IgD-negative memory B cell (primary cell): ENCODE results near the gene CBS. TPM values are rescaled to one million over a fixed set of nuclear protein-coding genes. Genes with fewer than 3 reads are reported as not detected.
"Not testable (repeated sequence)": the region's sequence is repeated elsewhere in the genome, so short reads cannot be mapped to it uniquely, and the experiment has no call there.

Source experiments
- H3K27ac Mint-ChIP-seq, 3 donors: one replicate each; pipeline ENCODE4 v1.8.0; 2020 to 2022; ENCODE audit warnings: mild to moderate bottlenecking in 3 of 3, mixed read lengths in 3 of 3, moderate library complexity in 1 of 3
- H3K27me3 Mint-ChIP-seq: one replicate; pipeline ENCODE4 v1.8.0; 2021; ENCODE audit warnings: mixed read lengths
- H3K36me3 Mint-ChIP-seq: one replicate; pipeline ENCODE4 v1.8.0; 2020; ENCODE audit warnings: mild to moderate bottlenecking, mixed read lengths
- H3K4me1 Mint-ChIP-seq, 3 donors: one replicate each; pipeline ENCODE4 v1.8.0; 2020 to 2022; ENCODE audit warnings: mixed read lengths in 3 of 3, mild to moderate bottlenecking in 1 of 3
- H3K4me3 Mint-ChIP-seq, 4 donors: one replicate each; pipeline ENCODE4 v1.8.0; 2020 to 2022; ENCODE audit warnings: mild to moderate bottlenecking in 4 of 4, mixed read lengths in 4 of 4, moderate library complexity in 3 of 4
- H3K9me3 Mint-ChIP-seq, 3 donors: one replicate each; pipeline ENCODE4 v1.8.0; 2020 to 2021; ENCODE audit warnings: mixed read lengths in 3 of 3, mild to moderate bottlenecking in 1 of 3
- polyA plus RNA-seq: library from polyadenylated mRNA; unstranded; fragments of 300-500 nt; fragmentation: Illumina TruSeq; gene quantifications from one replicate; pipeline ENCODE4 v1.2.3, GENCODE V29; 2021

CBS gene
- polyA plus RNA-seq, 1 donor from 2014 or later = not detected

DNA sequence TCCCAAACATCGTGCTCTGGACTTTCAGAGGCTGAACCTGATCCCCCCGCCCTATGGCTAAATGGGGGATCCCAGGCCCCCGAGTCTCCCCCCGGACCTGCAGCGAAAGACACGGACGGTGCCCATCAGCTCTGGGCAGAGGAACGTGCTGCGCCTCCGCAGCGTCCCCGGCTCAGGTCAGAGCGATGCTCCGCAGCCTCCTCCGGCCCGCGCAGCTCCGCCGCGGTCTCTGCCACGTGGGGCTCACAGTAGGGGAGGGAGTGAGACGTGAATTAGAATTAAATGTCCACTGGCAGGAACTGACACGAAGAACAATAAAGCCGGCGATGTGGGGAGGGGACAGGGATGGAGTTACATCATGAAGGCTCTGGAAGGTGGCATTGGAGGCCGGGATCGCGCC is 1.0 kb upstream of the CBS start:
- H3K27me3 Mint-ChIP-seq, H3K4me3 Mint-ChIP-seq: not testable (repeated sequence)

GRCh38 chr21:43076023-43076637 is 495 bp upstream of the CBS start:
- not testable (repeated sequence) for H3K27me3 Mint-ChIP-seq, H3K9me3 Mint-ChIP-seq, H3K27ac Mint-ChIP-seq, H3K4me3 Mint-ChIP-seq, H3K4me1 Mint-ChIP-seq, H3K36me3 Mint-ChIP-seq

More for the DNA sequence above, 1.0 kb upstream of the CBS start:
- H3K4me1 Mint-ChIP-seq, H3K27ac Mint-ChIP-seq, H3K36me3 Mint-ChIP-seq, H3K9me3 Mint-ChIP-seq: not testable (repeated sequence)

DNA sequence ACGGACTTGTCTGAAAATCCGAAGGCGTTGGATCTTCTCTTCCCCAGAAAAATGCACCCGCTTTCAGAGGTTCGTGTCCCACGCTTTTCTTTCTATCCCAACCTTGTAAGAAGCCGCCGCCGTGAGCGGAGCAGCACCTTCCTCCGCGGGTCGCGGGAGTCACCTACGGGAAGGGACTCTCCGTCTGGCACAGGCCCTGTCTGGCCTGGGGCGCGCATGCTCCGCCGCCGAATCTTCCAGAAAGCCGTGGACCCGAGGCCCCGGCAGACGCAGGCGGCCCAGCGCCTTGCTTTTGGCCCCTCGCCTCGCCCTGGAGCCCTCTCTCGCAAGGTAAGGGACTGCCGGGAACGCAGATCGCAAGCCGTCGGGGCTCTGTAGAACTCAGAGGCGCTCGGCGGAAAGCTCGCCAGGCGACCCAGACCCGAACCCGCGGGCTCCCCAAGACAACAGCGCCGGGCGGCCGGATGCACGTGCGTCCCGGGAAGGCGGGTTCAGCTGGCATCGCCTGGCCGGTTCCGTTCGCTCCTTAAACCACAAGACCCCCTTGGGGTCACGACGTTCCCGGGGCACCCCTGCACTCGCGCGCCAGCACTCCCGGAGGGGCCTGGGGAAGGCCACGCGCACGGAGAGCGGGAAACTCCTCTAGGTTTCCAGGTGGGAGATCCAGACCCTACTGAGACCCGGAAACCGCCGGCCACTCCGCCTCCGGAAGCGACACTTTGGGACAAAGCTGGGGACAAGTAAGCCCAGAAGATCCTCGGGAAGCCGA is 1.1 kb downstream of the CBS start:
- not testable (repeated sequence) for H3K36me3 Mint-ChIP-seq, H3K4me1 Mint-ChIP-seq, H3K4me3 Mint-ChIP-seq, H3K27me3 Mint-ChIP-seq, H3K27ac Mint-ChIP-seq, H3K9me3 Mint-ChIP-seq

DNA sequence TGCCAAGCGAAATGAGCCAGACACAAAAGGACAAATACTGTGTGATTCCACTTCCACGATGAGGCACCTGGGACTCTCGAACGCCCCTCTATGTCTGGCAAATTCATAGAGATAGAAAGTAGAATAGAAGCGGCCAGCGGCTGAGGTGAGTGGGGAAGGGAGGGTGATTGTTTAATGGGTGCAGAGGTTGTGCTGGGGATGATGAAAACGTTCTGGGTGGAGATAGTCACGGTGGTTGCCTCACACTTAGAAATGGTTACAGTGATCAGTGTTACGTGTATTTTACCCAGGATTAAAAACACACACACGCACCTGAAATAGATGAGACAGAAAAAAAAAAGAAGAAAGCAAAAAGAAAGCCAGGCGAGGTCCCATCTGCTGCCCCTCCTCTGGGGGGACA is 2.9 kb downstream of the CBS start:
- H3K4me3 Mint-ChIP-seq, H3K27ac Mint-ChIP-seq, H3K4me1 Mint-ChIP-seq, H3K36me3 Mint-ChIP-seq, H3K27me3 Mint-ChIP-seq, H3K9me3 Mint-ChIP-seq: not testable (repeated sequence)

DNA sequence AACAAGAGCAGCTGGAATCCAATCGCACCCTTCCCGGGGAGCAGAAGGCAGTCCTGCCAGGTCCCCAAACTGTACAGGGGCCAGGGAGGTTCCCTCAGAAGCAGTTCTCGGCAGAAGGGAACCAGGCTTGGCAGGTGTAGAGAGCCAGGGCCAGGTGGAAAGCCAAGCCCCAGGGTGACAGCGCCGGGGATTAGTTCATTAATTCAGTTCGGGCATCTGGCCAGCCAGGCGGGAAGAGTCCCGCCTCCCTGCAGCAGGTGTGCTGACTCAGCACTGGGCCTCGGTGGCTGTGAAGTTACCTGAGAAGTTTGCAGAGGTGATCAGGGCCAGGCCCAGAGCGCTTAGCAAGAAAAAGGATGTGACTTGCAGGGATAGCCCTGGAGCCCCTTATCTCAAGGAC is 6.0 kb downstream of the CBS start:
- H3K27ac Mint-ChIP-seq, H3K4me1 Mint-ChIP-seq, H3K4me3 Mint-ChIP-seq, H3K27me3 Mint-ChIP-seq, H3K9me3 Mint-ChIP-seq, H3K36me3 Mint-ChIP-seq: not testable (repeated sequence)

- not testable (repeated sequence) for H3K4me1 Mint-ChIP-seq, H3K36me3 Mint-ChIP-seq, H3K27ac Mint-ChIP-seq, H3K4me3 Mint-ChIP-seq, H3K9me3 Mint-ChIP-seq, H3K27me3 Mint-ChIP-seq
Measured at GRCh38 chr21:43068065-43068464, 7.6 kb downstream of the CBS start.

DNA sequence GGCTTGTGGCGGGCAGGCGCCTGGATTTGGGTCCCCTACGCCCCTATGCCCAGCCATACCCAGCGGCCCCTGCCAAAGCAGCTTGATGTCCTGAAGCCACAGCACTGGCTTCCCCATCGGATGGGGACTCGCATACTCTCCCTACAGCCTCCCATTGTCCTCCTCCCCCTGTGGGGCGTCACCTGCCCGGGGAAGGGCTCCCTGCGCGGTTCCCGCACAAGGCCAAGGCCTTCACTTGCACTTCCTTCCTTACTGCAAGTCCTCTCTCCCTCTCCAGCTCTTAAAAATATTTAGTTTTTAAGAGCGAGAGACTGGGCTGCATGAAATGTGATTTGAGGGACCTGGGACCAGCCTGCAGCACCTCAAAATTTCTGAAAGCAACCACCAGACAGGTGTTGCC is 8.9 kb downstream of the CBS start:
- H3K27ac Mint-ChIP-seq, H3K27me3 Mint-ChIP-seq, H3K36me3 Mint-ChIP-seq, H3K9me3 Mint-ChIP-seq, H3K4me1 Mint-ChIP-seq, H3K4me3 Mint-ChIP-seq: not testable (repeated sequence)

GRCh38 chr21:43065991-43066390 is 9.6 kb downstream of the CBS start:
- not testable (repeated sequence) for H3K36me3 Mint-ChIP-seq, H3K4me3 Mint-ChIP-seq, H3K27ac Mint-ChIP-seq, H3K4me1 Mint-ChIP-seq, H3K27me3 Mint-ChIP-seq, H3K9me3 Mint-ChIP-seq

GRCh38 chr21:43064265-43064917 is 11.2 kb downstream of the CBS start:
- H3K36me3 Mint-ChIP-seq, H3K27ac Mint-ChIP-seq, H3K27me3 Mint-ChIP-seq, H3K4me1 Mint-ChIP-seq, H3K9me3 Mint-ChIP-seq, H3K4me3 Mint-ChIP-seq: not testable (repeated sequence)

DNA sequence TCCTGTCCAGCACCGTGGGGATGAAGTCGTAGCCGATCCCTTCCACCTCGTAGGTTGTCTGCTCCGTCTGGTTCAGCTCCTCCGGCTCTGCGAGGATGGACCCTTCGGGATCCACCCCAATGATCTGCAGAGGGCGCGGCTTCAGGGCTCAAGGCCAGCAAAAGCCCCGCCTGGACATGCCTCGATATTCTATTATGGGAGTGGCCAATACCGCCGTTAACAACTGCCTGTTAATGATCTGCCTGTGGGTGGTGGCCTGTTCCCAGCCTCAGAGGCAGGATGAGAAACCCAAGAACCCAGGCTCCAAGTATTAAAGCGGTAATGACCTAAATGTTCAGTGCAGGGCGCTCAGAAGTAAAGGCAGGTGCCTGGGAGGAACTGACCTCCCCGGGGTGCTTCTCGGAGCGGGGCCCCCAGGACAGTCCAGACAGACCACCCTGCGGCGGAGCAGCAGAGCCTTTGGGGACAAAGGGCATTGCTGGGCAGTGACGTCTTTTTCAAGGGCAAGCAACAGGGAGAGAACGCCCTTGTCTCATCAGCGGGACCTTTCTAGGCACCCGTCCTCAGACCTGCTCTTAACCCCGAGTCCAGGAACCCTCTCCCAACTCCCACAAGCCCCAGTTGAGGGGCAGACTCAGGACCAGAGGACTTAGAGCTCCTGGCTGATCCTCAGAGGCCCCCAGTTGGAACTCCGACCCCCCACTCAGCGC is 12.5 kb downstream of the CBS start:
- not testable (repeated sequence) for H3K36me3 Mint-ChIP-seq, H3K9me3 Mint-ChIP-seq, H3K27me3 Mint-ChIP-seq, H3K4me1 Mint-ChIP-seq, H3K27ac Mint-ChIP-seq, H3K4me3 Mint-ChIP-seq

- not testable (repeated sequence) for H3K4me1 Mint-ChIP-seq, H3K9me3 Mint-ChIP-seq, H3K27ac Mint-ChIP-seq, H3K36me3 Mint-ChIP-seq, H3K4me3 Mint-ChIP-seq, H3K27me3 Mint-ChIP-seq
Measured at GRCh38 chr21:43053112-43053511, 22.5 kb downstream of the CBS start.

DNA sequence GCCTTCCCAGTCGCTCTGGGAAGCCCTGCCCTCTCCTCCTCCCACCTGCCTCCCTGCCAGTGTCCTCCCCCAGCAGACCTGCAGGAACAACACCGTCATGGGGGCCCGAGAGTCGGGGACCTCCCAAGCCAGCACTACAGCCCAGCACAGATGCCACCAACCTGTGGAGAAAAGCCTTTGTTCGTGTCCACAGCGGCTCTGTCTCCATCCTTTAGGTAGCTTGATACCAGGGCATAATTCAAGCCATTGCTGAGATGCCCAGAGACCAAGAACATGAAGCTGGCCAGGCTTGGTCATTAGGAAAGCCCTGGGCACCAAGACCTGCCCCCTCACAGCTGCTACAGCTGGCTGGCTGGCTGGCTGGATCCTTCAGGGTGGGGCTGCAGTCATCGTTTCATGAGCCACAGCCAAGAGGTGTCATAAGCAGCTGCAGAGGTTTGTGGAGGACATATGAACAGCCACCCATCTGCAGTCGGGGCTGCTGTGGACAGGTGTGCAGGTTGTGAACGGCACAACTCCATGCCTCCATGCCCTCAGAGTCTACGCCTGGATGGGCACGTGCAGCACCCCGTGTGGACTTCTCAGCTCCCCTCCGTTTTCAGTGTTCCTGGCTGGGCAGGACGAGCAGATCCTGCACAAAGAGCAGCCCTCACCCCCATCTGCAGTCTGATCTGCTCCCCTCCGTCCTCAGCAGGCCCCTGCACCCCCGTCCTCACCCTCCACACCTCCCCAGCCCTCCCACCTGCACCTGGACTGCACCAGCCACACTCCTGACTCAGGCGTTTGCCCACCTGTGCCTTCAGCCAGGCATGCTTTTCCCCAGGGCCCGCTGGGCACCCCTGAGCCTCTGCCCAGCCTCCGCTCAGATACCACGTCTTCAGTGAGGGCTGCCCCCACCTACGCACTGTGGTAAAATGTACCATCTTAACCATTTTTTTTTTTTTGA is 29.5 kb downstream of the CBS start:
- not testable (repeated sequence) for H3K36me3 Mint-ChIP-seq, H3K9me3 Mint-ChIP-seq, H3K27ac Mint-ChIP-seq, H3K4me1 Mint-ChIP-seq, H3K27me3 Mint-ChIP-seq
- peak overlapping the region in 2 of 4 donors; percentile 17 to 80 for H3K4me3 Mint-ChIP-seq

DNA sequence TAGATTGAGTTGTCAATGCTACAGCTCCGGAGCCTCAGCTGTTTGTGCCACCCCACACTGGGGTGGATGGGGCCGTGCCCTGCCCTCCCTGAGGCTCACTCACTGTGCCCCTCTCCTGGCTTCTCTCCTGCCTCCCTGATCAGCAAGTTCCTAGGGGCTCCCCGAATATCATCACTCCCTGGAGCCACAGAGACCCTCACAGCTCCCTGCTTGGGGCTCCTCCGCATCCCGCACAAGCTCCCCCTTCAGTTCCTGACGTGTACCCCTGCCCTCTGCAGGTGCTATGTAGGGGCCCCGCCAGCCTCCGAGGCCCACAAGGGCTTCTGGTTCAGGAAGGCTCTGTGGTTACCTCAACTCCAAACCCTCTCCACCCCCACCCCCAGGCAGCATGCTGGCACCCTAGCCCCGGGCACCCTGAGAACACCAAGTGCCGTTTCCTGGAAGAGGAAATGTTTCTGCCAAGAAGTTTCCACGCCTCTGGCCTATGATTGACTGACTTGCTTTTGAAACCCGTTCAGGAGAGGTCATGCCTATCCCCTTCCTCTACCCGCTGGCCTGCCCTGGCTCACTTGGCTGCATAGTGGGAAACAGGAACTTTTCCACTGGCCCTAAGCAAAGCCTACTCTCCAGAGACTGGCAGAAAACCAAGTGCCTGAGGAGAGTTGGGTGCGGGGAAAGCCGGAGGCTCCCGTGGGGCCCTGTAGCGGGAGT is 30.3 kb downstream of the CBS start:
- H3K27me3 Mint-ChIP-seq, H3K9me3 Mint-ChIP-seq, H3K4me1 Mint-ChIP-seq, H3K36me3 Mint-ChIP-seq: not testable (repeated sequence)
- peak overlapping the region in 1 of 3 donors; percentile 83 for H3K27ac Mint-ChIP-seq
- H3K4me3 Mint-ChIP-seq = peak overlapping the region in 1 of 4 donors; percentile 89

DNA sequence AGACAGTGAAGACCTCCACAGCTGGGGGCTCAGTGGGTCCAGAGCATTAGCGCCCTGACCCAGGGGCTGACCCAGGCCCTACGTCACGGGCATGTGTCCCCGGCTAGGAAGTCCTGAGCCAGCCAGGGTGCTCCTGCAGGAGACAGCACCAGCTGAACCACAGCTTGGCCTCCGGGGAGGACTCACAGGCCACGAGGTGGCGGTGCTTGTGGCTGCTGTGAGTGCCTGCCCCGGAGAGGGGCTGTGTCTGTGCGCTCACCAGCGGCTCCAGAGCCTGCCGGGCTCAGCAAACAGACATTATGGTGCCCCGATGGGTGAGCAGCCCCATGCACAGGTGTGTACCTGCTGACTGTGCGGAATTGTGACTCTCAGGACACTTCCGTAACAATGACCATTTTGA is 31.1 kb downstream of the CBS start:
- H3K36me3 Mint-ChIP-seq, H3K4me3 Mint-ChIP-seq, H3K4me1 Mint-ChIP-seq, H3K9me3 Mint-ChIP-seq, H3K27me3 Mint-ChIP-seq, H3K27ac Mint-ChIP-seq: not testable (repeated sequence)
